Activated T-cell treated with anti-CD3 and anti-CD28 coated beads, Interleukin-2, amount 50 U/mL, for 24 hours (primary cell): ENCODE measurements around the gene TGOLN2.
"Not testable (repeated sequence)": the region's sequence is repeated elsewhere in the genome, so short reads cannot be mapped to it uniquely, and the experiment has no call there.

Experiments
- DNase-seq: peaks from one replicate; pipeline ENCODE4 v3.0.0-alpha.2; 2020
- H3K27ac Mint-ChIP-seq: 2 replicates; pipeline ENCODE4 v1.8.0; 2020; ENCODE audit warnings: mild to moderate bottlenecking, mixed read lengths
- H3K27me3 Mint-ChIP-seq: 2 replicates; pipeline ENCODE4 v1.8.0; 2020; ENCODE audit warnings: mixed read lengths
- H3K36me3 Mint-ChIP-seq: 2 replicates; pipeline ENCODE4 v1.8.0; 2020; ENCODE audit warnings: low read depth, mixed read lengths
- H3K4me1 Mint-ChIP-seq: 2 replicates; pipeline ENCODE4 v1.8.0; 2020; ENCODE audit warnings: low read depth, mixed read lengths
- H3K4me3 Mint-ChIP-seq: 2 replicates; pipeline ENCODE4 v1.8.0; 2020; ENCODE audit warnings: mild to moderate bottlenecking, moderate library complexity, mixed read lengths
- H3K9me3 Mint-ChIP-seq: 2 replicates; pipeline ENCODE4 v1.8.0; 2020; ENCODE audit warnings: mixed read lengths

TGOLN2 gene

GRCh38 chr2:85347599-85347998 lies 19.8 kb upstream of the TGOLN2 start:
- Mint-ChIP-seq H3K4me1 (peaks cover 5% of the 10 kb centered on the region), H3K4me3 (no peak overlapping the region), H3K27me3 (no peaks in the 10 kb centered on the region), H3K9me3 (no peaks in the 10 kb centered on the region), H3K36me3 (peaks cover 81% of the 10 kb centered on the region), H3K27ac (no peak overlapping the region)
- DNase-seq, result no peak

GRCh38 chr2:85344356-85344954 lies 16.7 kb upstream of the TGOLN2 start:
- Mint-ChIP-seq H3K27ac (no peak overlapping the region), H3K27me3 (no peaks in the 10 kb centered on the region), H3K9me3 (no peaks in the 10 kb centered on the region), H3K36me3 (peaks cover 63% of the 10 kb centered on the region), H3K4me1 (no peaks in the 10 kb centered on the region), H3K4me3 (no peak overlapping the region)
- no peak for DNase-seq

GRCh38 chr2:85343207-85343895 lies 15.6 kb upstream of the TGOLN2 start:
- H3K9me3 Mint-ChIP-seq, DNase-seq, H3K27ac Mint-ChIP-seq, H3K27me3 Mint-ChIP-seq, H3K4me3 Mint-ChIP-seq, H3K4me1 Mint-ChIP-seq: not testable (repeated sequence)
- peaks cover 57% of the 10 kb centered on the region for H3K36me3 Mint-ChIP-seq

- no peaks in the 10 kb centered on the region for H3K27me3 Mint-ChIP-seq
- no peak overlapping the region for H3K4me3 Mint-ChIP-seq
- no peak overlapping the region for H3K27ac Mint-ChIP-seq
- no peaks in the 10 kb centered on the region for H3K4me1 Mint-ChIP-seq
- no peak for DNase-seq
- no peaks in the 10 kb centered on the region for H3K9me3 Mint-ChIP-seq
- peaks cover 49% of the 10 kb centered on the region for H3K36me3 Mint-ChIP-seq
Observed at GRCh38 chr2:85342156-85342555, 14.4 kb upstream of the TGOLN2 start.

- H3K36me3 Mint-ChIP-seq, result peaks cover 42% of the 10 kb centered on the region
- H3K4me1 Mint-ChIP-seq, result no peaks in the 10 kb centered on the region
- no peak for DNase-seq
- no peak overlapping the region for H3K4me3 Mint-ChIP-seq
- H3K27ac Mint-ChIP-seq, result no peak overlapping the region
- no peaks in the 10 kb centered on the region for H3K27me3 Mint-ChIP-seq
- no peaks in the 10 kb centered on the region for H3K9me3 Mint-ChIP-seq
Observed at GRCh38 chr2:85341269-85342029, 13.7 kb upstream of the TGOLN2 start.

GRCh38 chr2:85340034-85340892 lies 12.5 kb upstream of the TGOLN2 start:
- peaks cover 31% of the 10 kb centered on the region for H3K36me3 Mint-ChIP-seq
- no peaks in the 10 kb centered on the region for H3K27me3 Mint-ChIP-seq
- H3K9me3 Mint-ChIP-seq, result no peaks in the 10 kb centered on the region
- no peaks in the 10 kb centered on the region for H3K4me1 Mint-ChIP-seq
- no peak overlapping the region for H3K4me3 Mint-ChIP-seq
- DNase-seq, result no peak
- no peak overlapping the region for H3K27ac Mint-ChIP-seq

GRCh38 chr2:85334928-85335327 lies 7.1 kb upstream of the TGOLN2 start:
- DNase-seq, result no peak
- no peaks in the 10 kb centered on the region for H3K36me3 Mint-ChIP-seq
- peaks cover 11% of the 10 kb centered on the region for H3K4me1 Mint-ChIP-seq
- no peaks in the 10 kb centered on the region for H3K27me3 Mint-ChIP-seq
- no peak overlapping the region for H3K27ac Mint-ChIP-seq
- H3K4me3 Mint-ChIP-seq, result no peak overlapping the region
- H3K9me3 Mint-ChIP-seq, result no peaks in the 10 kb centered on the region

GRCh38 chr2:85333877-85334276 lies 6.1 kb upstream of the TGOLN2 start:
- DNase-seq, H3K27ac Mint-ChIP-seq, H3K4me3 Mint-ChIP-seq, H3K27me3 Mint-ChIP-seq, H3K9me3 Mint-ChIP-seq, H3K36me3 Mint-ChIP-seq: not testable (repeated sequence)
- peaks cover 18% of the 10 kb centered on the region for H3K4me1 Mint-ChIP-seq

- Mint-ChIP-seq H3K27ac (peak overlapping the region; percentile 33), H3K36me3 (peaks cover 25% of the 10 kb centered on the region), H3K4me1 (peaks cover 22% of the 10 kb centered on the region), H3K27me3 (no peaks in the 10 kb centered on the region), H3K4me3 (no peak overlapping the region), H3K9me3 (no peaks in the 10 kb centered on the region)
- no peak for DNase-seq
Observed at GRCh38 chr2:85330839-85331636, 3.2 kb upstream of the TGOLN2 start.

- Mint-ChIP-seq H3K4me3 (peak overlapping the region; percentile 94), H3K36me3 (peaks cover 38% of the 10 kb centered on the region), H3K27ac (peak overlapping the region; percentile 57), H3K4me1 (peaks cover 30% of the 10 kb centered on the region)
- not testable (repeated sequence) for DNase-seq, H3K27me3 Mint-ChIP-seq, H3K9me3 Mint-ChIP-seq
Observed at GRCh38 chr2:85329701-85330100, 1.9 kb upstream of the TGOLN2 start.

- DNase-seq, result no peak
- Mint-ChIP-seq H3K27me3 (no peaks in the 10 kb centered on the region), H3K9me3 (no peaks in the 10 kb centered on the region), H3K36me3 (peaks cover 43% of the 10 kb centered on the region), H3K4me1 (peaks cover 35% of the 10 kb centered on the region), H3K27ac (peak overlapping the region; percentile 57), H3K4me3 (peak overlapping the region; percentile 94)
Observed at GRCh38 chr2:85329181-85329651, 1.4 kb upstream of the TGOLN2 start.

- H3K27me3 Mint-ChIP-seq, result no peaks in the 10 kb centered on the region
- peaks cover 62% of the 10 kb centered on the region for H3K36me3 Mint-ChIP-seq
- no peaks in the 10 kb centered on the region for H3K9me3 Mint-ChIP-seq
- peak overlapping the region; percentile 94 for H3K4me3 Mint-ChIP-seq
- DNase-seq, result no peak
- peaks cover 52% of the 10 kb centered on the region for H3K4me1 Mint-ChIP-seq
- peak overlapping the region; percentile 98 for H3K27ac Mint-ChIP-seq
Observed at GRCh38 chr2:85327160-85327821, 498 bp downstream of the TGOLN2 start.

GRCh38 chr2:85326406-85327159 lies 1.2 kb downstream of the TGOLN2 start:
- peak overlapping the region; percentile 94 for H3K4me3 Mint-ChIP-seq
- H3K27me3 Mint-ChIP-seq, result no peaks in the 10 kb centered on the region
- H3K9me3 Mint-ChIP-seq, result no peaks in the 10 kb centered on the region
- peak overlapping the region; percentile 98 for H3K27ac Mint-ChIP-seq
- DNase-seq, result peak; percentile 73
- H3K36me3 Mint-ChIP-seq, result peaks cover 69% of the 10 kb centered on the region
- H3K4me1 Mint-ChIP-seq, result peaks cover 57% of the 10 kb centered on the region
